Vagina (tissue), 2 donors: Measurements from ENCODE around the gene ID3.

ENCODE experiments used
- POLR2A ChIP-seq, 2 donors: fragments of 450-650 bp; IDR thresholded peaks; one replicate each; pipeline ENCODE4 v1.6.1; 2017; ENCODE audit warnings: antibody characterized with exemption in 2 of 2, mild to moderate bottlenecking in 2 of 2, moderate library complexity in 2 of 2
- POLR2AphosphoS5 ChIP-seq, 2 donors: sonication (generic); formaldehyde crosslinking; IDR thresholded peaks; one replicate each; pipeline ENCODE4 v1.9.0; 2017; ENCODE audit warnings: antibody characterized with exemption in 2 of 2, mild to moderate bottlenecking in 2 of 2, low read depth in 1 of 2; ENCODE audit not compliant: insufficient read depth in 1 of 2
- TF ChIP-seq, protein P1 (sequence below), 3 experiments: fragments of 450-650 bp in 2 of 3; fragments of 200-600 bp in 1 of 3; sonication (generic) in 1 of 3; IDR thresholded peaks; one replicate each; pipeline ENCODE4 v1.5.1; 2017 to 2019; ENCODE audit warnings: antibody characterized with exemption in 3 of 3, mild to moderate bottlenecking in 2 of 3, moderate library complexity in 2 of 3

DNA sequence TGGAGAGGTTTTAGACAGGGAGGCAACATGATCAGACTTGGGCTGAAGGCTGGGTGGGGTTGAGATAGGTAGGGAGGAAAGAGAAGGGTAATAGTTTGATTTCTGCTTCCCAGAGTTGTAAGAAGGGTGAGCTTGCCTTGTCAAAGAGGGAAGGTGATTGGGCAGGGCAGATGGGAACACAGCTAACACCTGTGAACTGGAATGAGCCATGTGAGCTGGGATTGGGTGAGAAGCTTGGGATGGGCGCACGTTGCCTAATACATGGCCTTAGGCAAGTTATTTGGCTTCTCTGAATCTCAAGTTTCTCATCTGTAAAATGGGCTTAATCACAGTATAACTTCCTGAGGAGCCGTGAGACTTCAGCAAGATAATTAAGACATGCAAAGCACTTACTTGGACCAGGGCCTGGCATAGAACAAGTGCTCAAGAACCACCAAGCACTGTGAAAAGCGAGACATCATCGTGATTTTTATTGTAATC, 33.8 kb upstream of the ID3 start:
- TF ChIP-seq, protein P1, sequence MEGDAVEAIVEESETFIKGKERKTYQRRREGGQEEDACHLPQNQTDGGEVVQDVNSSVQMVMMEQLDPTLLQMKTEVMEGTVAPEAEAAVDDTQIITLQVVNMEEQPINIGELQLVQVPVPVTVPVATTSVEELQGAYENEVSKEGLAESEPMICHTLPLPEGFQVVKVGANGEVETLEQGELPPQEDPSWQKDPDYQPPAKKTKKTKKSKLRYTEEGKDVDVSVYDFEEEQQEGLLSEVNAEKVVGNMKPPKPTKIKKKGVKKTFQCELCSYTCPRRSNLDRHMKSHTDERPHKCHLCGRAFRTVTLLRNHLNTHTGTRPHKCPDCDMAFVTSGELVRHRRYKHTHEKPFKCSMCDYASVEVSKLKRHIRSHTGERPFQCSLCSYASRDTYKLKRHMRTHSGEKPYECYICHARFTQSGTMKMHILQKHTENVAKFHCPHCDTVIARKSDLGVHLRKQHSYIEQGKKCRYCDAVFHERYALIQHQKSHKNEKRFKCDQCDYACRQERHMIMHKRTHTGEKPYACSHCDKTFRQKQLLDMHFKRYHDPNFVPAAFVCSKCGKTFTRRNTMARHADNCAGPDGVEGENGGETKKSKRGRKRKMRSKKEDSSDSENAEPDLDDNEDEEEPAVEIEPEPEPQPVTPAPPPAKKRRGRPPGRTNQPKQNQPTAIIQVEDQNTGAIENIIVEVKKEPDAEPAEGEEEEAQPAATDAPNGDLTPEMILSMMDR (IDR thresholded peaks at IDR 0.05) = no peak
- TF ChIP-seq POLR2A (IDR thresholded peaks at IDR 0.05) (no peak), POLR2AphosphoS5 (IDR thresholded peaks at IDR 0.05; ENCODE audit: insufficient read depth in 1 of 2, low read depth in 1 of 2) (no peak)
